ENCODE measurements around the gene RIMS4.

RIMS4 gene

DNA sequence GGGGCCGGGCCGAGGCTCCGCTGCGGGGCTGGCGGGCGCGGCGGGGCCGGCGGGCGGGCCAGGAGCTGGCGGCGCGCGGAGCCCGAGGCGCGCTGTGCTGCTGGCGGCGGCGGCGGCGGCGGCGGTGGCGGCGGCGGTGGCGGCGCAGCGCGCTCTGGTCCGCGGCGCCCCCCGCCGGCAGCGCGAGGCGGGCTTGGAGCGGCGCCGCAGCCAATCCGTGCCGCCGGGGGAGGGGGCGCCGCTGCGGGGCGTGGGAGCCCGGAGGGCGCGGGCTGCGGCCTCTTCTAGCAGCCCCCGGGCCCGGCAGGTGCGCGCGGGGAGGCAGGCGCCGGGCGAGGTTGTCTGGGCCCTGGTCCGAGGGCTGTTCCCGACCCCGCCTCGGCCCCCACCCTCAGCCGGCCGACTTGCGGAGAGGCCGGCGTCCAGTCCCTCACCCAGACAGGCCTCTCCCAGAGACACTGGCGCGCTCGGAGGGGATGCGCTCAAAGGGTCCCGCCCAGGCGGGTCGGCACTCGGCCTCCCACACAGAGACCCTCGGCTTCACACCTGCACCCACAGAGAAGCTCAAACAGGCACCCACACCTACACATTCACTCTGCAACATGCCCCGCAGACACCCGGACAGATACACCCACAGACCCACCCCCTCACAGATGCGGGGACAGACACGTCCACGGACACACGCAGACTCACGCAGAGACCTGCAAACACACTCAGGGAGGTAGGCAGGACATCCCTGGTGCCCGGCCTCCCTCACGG lies at the start of gene RIMS4:
Gene RIMS4 (minus strand): TSS at position 156 of the 759 bp plus-strand sequence. CDS start 275 bp downstream, outside the sequence.
- no peak for DNase-seq (ENCODE audit: low read depth)

DNA sequence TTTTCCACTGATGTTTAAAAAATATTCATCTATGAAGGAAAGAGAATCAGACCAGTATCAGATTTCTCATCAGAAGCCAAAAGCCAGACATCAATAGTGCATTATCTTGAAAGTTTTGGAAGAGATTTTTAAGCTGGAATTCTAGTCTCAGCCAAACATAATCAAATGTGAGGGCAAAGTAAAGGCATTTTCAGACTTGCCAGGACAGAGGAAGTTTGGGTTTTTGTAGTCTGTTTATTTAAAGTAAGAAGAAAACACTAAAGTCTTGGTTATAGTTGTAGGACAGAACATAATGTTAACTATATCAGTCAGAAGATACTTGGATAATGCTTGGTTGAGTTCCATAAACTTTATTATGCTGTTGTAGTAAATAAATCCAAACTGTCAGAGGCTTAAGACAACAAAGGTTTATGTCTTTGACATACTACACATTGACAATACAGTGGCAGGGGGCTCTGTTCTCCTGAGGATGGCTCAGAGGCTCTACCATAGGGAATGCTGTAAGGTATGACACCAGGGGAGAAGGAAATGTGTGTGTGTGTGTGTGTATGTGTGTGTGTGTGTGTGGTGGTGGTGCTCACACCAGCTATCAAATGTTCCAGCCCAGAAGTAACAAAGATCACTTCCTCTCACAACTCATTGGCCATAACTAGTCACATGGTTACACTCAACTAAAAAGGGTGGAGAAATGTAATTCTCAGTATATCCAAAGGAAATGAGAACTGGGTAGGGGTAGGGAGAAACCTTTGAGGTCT lies 48.4 kb upstream of the RIMS4 start:
- no peak for DNase-seq (ENCODE audit: low read depth)

- DNase-seq (ENCODE audit: low read depth), result no peak
Observed at GRCh38 chr20:44856856-44857448, 46.6 kb upstream of the RIMS4 start.

DNA sequence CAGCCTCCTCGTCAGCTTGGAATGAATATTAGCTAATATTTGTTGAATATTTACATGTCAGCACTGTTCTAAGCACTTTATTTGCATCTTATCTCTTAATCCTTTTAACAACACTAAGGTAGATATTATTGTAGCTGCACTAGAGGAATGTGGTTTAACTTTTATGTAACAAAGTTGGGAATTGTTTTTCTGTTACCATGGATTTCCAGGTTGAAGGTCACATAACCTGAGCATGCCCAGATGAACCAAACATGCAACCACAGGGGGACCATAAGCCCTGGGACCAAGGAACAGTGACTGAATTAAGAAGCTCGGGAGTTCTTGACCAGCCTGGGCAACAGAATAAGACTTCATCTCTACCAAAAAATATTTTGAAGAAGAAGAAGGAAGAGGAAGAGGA lies 46.1 kb upstream of the RIMS4 start:
- DNase-seq (ENCODE audit: low read depth), result no peak

GRCh38 chr20:44851545-44851944 lies 41.2 kb upstream of the RIMS4 start:
- no peak for DNase-seq (ENCODE audit: low read depth)

GRCh38 chr20:44850837-44851236 lies 40.5 kb upstream of the RIMS4 start:
- DNase-seq (ENCODE audit: low read depth), result no peak

DNA sequence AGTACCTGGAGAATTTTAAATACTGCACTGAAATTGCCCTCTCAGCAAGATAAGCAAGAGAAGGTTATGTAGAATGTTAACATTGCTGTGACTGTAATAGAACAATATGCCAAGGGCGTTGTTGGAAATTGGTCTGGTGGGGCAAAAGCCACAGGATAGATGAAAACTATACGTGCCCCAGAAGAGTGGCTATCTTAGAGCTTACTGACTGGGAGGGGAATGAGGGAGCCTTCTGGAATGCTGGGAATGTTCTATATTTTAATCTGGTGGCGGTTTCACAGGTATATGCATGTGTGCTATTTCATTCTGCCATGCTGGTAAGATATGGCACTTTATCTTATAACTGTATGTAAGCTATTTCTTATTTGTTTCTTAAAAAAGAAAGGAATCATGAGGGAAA lies 39.9 kb upstream of the RIMS4 start:
- DNase-seq (ENCODE audit: low read depth), result no peak

- DNase-seq (ENCODE audit: low read depth), result no peak
Observed at GRCh38 chr20:44849703-44850102, 39.4 kb upstream of the RIMS4 start.

DNA sequence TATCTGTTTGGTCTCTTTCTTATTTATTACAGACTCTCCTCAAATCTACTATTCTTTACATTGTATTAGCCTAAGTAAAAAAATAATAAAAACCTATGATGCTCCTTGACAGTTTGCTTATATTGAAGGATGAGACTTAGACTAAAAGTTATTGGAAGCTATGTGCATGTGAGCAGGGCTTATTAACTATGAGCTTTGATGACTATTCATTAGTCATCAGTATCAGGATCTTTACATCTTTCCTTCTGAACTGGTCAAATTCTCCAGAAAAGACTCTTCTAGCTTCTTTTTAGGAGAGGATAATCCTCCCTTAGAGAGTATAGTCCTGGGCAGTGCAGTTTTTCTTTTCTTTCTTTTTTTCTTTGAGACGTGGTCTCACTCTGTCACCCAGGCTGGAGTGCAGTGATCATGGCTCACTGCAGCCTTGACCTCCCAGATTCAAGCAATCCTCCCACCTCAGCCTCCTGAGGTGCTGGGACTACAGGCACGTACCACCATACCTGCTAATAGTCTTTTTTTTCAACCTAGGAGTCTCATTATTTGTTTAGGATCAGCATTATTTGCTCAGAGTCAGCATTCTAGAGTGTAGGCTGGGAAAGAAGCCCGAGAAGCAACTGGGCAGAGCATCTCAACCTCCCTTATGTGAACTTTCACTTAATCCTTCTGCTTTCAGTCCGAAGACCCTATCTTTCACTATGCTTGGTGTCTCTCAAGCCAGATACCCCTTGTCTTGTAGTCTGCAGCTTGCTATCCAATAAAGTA lies 38.1 kb upstream of the RIMS4 start:
- DNase-seq (ENCODE audit: low read depth), result no peak

GRCh38 chr20:44843876-44844275 lies 33.5 kb upstream of the RIMS4 start:
- DNase-seq (ENCODE audit: low read depth), result no peak

- DNase-seq (ENCODE audit: low read depth), result no peak
Observed at GRCh38 chr20:44841955-44842354, 31.6 kb upstream of the RIMS4 start.

DNA sequence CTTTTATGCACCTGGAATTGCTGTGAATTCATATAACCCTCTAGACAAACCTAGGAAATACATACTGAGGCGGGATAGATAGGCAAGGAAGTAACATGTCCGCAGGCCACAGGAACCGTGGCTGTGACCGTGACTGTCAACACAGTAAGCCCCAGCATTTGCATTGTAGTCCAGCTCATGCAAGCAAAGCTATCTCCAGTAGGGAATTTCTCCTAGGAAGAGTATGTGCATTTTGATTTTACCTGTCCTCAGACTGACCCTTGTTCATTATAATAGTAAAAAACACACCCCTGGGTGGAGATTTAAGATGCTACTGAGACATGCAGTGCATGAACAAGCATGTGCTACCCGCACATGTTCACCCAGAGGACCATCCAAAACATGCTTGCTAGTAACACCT lies 30.5 kb upstream of the RIMS4 start:
- no peak for DNase-seq (ENCODE audit: low read depth)

DNA sequence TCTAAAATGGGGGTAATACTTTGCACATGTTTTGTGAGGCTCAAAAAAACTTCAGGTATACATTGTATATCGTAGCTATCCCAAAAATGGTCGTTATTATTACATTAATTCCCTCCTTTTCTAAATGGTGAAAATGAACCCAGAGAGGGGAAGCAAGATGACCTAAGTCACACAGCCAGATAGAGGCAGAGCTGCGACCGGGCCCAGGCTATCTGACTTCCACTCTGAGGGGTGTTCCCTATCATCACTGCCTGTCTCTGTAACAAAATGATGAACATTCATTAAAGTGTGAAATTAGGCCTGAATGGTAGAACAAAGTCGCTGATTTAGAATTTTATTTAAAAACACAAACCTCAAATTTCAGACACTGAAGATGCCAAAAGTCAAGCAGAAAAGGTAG lies 29.1 kb upstream of the RIMS4 start:
- DNase-seq (ENCODE audit: low read depth), result no peak

DNA sequence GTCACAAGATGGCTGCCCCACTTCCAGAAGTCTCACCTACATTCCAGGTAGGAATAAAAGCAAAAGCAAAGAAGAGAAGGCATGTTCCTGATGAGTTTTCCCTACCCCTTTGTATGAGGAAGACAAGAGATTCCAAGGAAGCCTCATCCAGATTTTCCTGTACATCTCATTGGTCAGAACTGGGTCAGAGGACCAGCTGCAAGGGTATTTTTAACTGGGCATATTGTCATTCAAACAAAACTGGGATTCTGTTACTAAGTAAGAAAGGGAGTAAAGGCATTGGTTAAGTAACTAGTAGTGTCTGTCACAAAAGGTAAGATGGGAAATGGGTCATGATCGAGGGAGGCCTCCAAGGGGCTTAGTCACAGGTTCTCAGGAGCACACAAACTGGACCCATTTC lies 28.2 kb upstream of the RIMS4 start:
- DNase-seq (ENCODE audit: low read depth), result no peak

GRCh38 chr20:44837946-44838345 lies 27.6 kb upstream of the RIMS4 start:
- DNase-seq (ENCODE audit: low read depth), result no peak

GRCh38 chr20:44836601-44837120 lies 26.3 kb upstream of the RIMS4 start:
- DNase-seq (ENCODE audit: low read depth), result no peak

DNA sequence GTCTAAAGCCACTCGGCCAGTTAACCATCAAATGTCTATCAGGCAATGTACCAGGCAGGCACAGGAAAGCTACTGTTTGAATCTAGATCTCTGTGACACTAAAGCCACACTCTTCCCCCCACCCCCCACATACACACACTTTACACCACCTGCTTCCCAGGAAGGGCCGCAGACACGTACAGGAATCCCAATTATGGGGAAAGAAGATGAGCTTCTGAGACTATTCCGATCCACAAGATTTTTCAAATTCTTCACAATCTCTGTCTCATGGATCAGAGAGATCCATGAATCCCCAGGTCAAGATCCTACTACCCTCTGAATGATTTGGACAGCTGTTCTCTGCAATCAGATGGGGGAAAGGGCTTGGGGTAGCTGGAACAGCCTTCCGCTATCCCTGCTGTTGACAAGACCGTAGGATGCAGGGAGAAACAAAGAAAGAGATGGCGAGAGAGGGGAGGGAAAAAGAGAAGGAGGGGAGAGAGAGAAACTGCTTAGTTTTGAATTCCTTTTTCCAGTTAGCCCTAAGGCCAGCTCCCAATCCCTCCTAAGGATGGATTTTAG lies 25.4 kb upstream of the RIMS4 start:
- no peak for DNase-seq (ENCODE audit: low read depth)

DNA sequence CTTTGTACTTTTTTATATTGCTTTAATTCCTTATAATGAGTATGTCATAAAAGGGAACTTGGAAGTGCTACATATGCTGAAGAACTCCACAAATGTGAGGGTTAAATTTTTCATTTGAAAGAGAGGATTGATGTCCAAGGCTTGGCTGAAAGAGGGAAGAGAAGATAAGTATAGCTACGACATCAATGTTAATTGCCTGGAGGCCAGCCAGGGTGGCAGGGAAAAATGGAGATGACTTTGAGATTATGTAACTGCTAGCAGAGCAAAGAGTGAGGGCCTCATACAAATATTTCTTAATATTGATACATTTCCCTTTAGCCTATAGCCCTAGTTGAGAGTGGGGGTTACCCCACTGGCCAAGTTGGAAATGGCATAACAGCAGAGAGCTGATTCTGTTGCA lies 24.8 kb upstream of the RIMS4 start:
- DNase-seq (ENCODE audit: low read depth), result no peak

GRCh38 chr20:44834693-44835092 lies 24.3 kb upstream of the RIMS4 start:
- no peak for DNase-seq (ENCODE audit: low read depth)

DNA sequence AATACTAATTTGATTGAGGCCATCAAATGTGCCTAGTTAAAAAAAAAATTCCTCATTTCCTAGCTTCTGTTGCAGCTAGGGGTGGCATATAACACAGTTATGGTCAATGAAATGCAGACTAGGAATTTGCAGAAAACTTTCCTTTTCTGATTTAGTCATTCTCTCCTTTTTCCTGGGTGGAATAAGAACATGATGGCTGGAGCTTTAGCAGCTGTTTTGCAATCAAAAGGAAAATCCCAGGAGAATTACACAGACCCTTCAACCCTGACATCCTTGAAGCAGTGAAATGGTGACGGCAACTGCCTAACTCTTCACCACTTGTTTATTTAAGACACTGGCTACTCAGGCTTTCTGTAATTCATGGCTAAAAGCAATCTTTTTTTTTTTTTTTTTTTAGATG lies 23.1 kb upstream of the RIMS4 start:
- no peak for DNase-seq (ENCODE audit: low read depth)

GRCh38 chr20:44832724-44833123 lies 22.4 kb upstream of the RIMS4 start:
- DNase-seq (ENCODE audit: low read depth), result peak; percentile 29

GRCh38 chr20:44830995-44831394 lies 20.6 kb upstream of the RIMS4 start:
- DNase-seq (ENCODE audit: low read depth), result no peak

All from iris pigment epithelial cell (primary cell).